SK-N-SH (cell line): ENCODE measurements around the gene PODXL2. TPM values are rescaled to one million over a fixed set of nuclear protein-coding genes. Genes with fewer than 3 reads are reported as not detected.
"Not testable (repeated sequence)": the region's sequence is repeated elsewhere in the genome, so short reads cannot be mapped to it uniquely, and the experiment has no call there.

Source experiments
- CTCF ChIA-PET: fragments of 300-600, 350-600 bp; formaldehyde crosslinking; extraction: SDS; loops from one replicate; lab custom pipeline; 2021; lab: Yijun Ruan, JAX
- POLR2A ChIA-PET: fragments of 350-600 bp; sonication (Branson Sonifier 250); formaldehyde crosslinking; extraction: SDS; loops from one replicate; lab custom pipeline; 2020; ENCODE audit warnings: antibody characterized with exemption, inconsistent platforms; lab: Yijun Ruan, JAX
- DNase-seq: peaks from one replicate; pipeline ENCODE4 v3.0.0; 2012
- H2AFZ ChIP-seq: fragments of 200-600 bp; sonication (generic); 2 replicates; pipeline ENCODE4 v1.8.1; 2016; ENCODE audit warnings: antibody characterized with exemption, mild to moderate bottlenecking, low read depth
- H3F3A ChIP-seq: fragments of 200-600 bp; sonication (generic); replicated peaks from 2 replicates; pipeline ENCODE3; 2016; ENCODE audit warnings: antibody characterized with exemption, mild to moderate bottlenecking; ENCODE audit not compliant: insufficient read depth
- H3K27ac ChIP-seq, 2 experiments: fragments of 200-500 bp in 1 of 2; fragments of 200-600 bp in 1 of 2; sonication (Bioruptor generic) in 1 of 2; sonication (generic), shearing (Covaris generic) in 1 of 2; 2 replicates each; pipeline versions ENCODE4 v1.5.1 to v1.6.1; 2014 to 2016; ENCODE audit warnings: low read depth in 2 of 2, inconsistent platforms in 1 of 2, low read length in 1 of 2, mild to moderate bottlenecking in 1 of 2, mixed read lengths in 1 of 2
- H3K27me3 ChIP-seq: fragments of 200-600 bp; sonication (generic), shearing (Covaris generic); 2 replicates; pipeline ENCODE4 v1.6.1; 2016; ENCODE audit warnings: mixed run types; ENCODE audit not compliant: insufficient read depth
- H3K36me3 ChIP-seq, 2 experiments: fragments of 200-500 bp in 1 of 2; fragments of 200-600 bp in 1 of 2; sonication (Bioruptor generic) in 1 of 2; sonication (generic) in 1 of 2; replicated peaks in 1 of 2; 2 replicates each; pipeline versions ENCODE3 to v1.5.1; 2014 to 2016; ENCODE audit warnings: low read length in 1 of 2, mild to moderate bottlenecking in 1 of 2; ENCODE audit not compliant: insufficient read depth in 2 of 2, control insufficient read depth in 1 of 2
- H3K4me1 ChIP-seq, 2 experiments: fragments of 200-500 bp in 1 of 2; fragments of 200-600 bp in 1 of 2; sonication (Bioruptor generic) in 1 of 2; sonication (generic), shearing (Covaris generic) in 1 of 2; 2 replicates each; pipeline versions ENCODE4 v1.5.1 to v1.6.1; 2014 to 2016; ENCODE audit warnings: low read depth in 1 of 2, low read length in 1 of 2, mixed run types in 1 of 2; ENCODE audit not compliant: insufficient read depth in 2 of 2, control insufficient read depth in 1 of 2
- H3K4me2 ChIP-seq: fragments of 200-600 bp; sonication (generic), shearing (Covaris generic); 2 replicates; pipeline ENCODE4 v1.6.1; 2017; ENCODE audit warnings: mixed run types
- H3K4me3 ChIP-seq, 2 experiments: fragments of 200-500 bp in 1 of 2; fragments of 200-600 bp in 1 of 2; sonication (Bioruptor generic) in 1 of 2; sonication (generic), shearing (Covaris generic) in 1 of 2; 2 replicates each; pipeline versions ENCODE4 v1.5.1 to v1.8.1; 2014 to 2016; ENCODE audit warnings: low read depth in 2 of 2, inconsistent platforms in 1 of 2, low read length in 1 of 2, mild to moderate bottlenecking in 1 of 2, mixed read lengths in 1 of 2, moderate library complexity in 1 of 2
- H3K79me2 ChIP-seq: fragments of 200-600 bp; sonication (generic); 2 replicates; pipeline ENCODE4 v1.8.1; 2017; ENCODE audit warnings: mild to moderate bottlenecking; ENCODE audit not compliant: insufficient read depth
- H3K9ac ChIP-seq: fragments of 200-600 bp; sonication (generic); 2 replicates; pipeline ENCODE4 v1.6.1; 2017; ENCODE audit warnings: mixed run types
- H3K9me2 ChIP-seq: fragments of 200-600 bp; sonication (generic); 2 replicates; pipeline ENCODE4 v1.6.1; 2017; ENCODE audit warnings: mixed run types
- H3K9me3 ChIP-seq: fragments of 200-600 bp; sonication (generic); 2 replicates; pipeline ENCODE4 v1.6.1; 2017; ENCODE audit warnings: mixed run types, mild to moderate bottlenecking, moderate library complexity
- H4K20me1 ChIP-seq: fragments of 200-600 bp; sonication (generic); 2 replicates; pipeline ENCODE4 v1.6.1; 2017; ENCODE audit warnings: mild to moderate bottlenecking, mixed run types; ENCODE audit not compliant: insufficient read depth
- MAX ChIP-seq: IDR thresholded peaks from 2 replicates; pipeline ENCODE4 v1.4.0; 2012; ENCODE audit warnings: low read depth
- MXI1 ChIP-seq: IDR thresholded peaks from 2 replicates; pipeline ENCODE4 v1.6.1; 2012; ENCODE audit warnings: mild to moderate bottlenecking, low read depth, low read length, improper control_type of control experiment
- POLR2AphosphoS5 ChIP-seq: IDR thresholded peaks from 2 replicates; pipeline ENCODE4 v1.6.1; 2012; ENCODE audit warnings: low read depth, low read length
- RCOR1 ChIP-seq: fragments of 150-350 bp; IDR thresholded peaks from 2 replicates; pipeline ENCODE4 v1.6.1; 2017; ENCODE audit warnings: antibody characterized with exemption, low read length
- RFX5 ChIP-seq: IDR thresholded peaks from 2 replicates; pipeline ENCODE4 v1.6.1; 2012; ENCODE audit warnings: mild to moderate bottlenecking, improper control_type of control experiment, low read length
- RXRA ChIP-seq: IDR thresholded peaks from 2 replicates; pipeline ENCODE4 v1.4.0; 2012; ENCODE audit warnings: low read depth, mild to moderate bottlenecking, borderline replicate concordance
- TCF12 ChIP-seq: IDR thresholded peaks from 2 replicates; pipeline ENCODE4 v1.4.0; 2012
- TEAD4 ChIP-seq: IDR thresholded peaks from 2 replicates; pipeline ENCODE4 v1.4.0; 2012; ENCODE audit warnings: mild to moderate bottlenecking, borderline replicate concordance; ENCODE audit not compliant: insufficient read depth
- WGBS: methylation state at CpG from one replicate; pipeline ENCODE4 v1.1.6; 2017; ENCODE audit warnings: low lambda C conversion rate; 5-methylcytosine and 5-hydroxymethylcytosine counted together
- polyA plus RNA-seq, 3 experiments: library from polyadenylated mRNA; depleted of rRNA; stranded (reverse); fragments of >200 nt; gene quantifications; 2 replicates each; pipeline ENCODE4 v1.2.3, GENCODE V29; 2012
- TF ChIP-seq, protein P1 (sequence below): fragments of 150-350 bp; IDR thresholded peaks from 2 replicates; pipeline ENCODE4 v1.6.1; 2017; ENCODE audit warnings: antibody characterized with exemption, low read length, low read depth, borderline replicate concordance

Gene PODXL2
- polyA plus RNA-seq, 1 of the 3 experiments (the other 2 are of a cell fraction) = 27.5 TPM

DNA sequence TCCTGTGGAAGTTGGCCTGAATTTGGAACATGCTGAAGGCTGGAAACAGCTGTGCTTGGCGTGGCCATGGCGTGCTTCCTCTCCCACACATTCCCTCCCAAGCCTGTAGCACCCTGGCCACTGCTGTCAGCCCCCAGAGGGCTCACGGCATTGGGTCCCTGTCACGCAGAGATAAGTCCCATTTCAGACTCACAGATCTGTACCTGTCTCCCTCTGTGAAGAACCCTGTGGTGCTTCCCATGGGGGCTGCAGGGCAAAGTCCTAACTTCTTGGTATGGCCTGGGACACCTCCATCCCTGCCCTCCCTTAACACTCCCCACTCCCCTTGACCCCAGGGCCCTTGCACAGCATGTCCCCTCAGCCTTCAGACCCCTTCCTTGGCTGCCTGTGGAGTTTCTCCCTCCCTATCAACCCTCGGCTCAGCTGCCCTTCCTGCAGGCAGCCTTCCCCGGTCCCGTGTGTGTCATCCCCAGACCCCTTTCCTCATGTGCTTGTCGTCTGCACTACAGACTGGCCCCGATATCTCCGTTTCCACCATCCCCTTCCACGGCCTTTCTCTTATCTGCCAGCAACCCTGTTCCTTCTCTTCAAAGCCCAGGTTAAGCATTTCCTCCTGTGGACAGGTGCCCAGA is 72.4 kb downstream of the PODXL2 start (continued):
- TF ChIP-seq POLR2AphosphoS5 (no peak), RFX5 (no peak), TCF12 (no peak)
- TF ChIP-seq, all 33 proteins: peak for 0

DNA sequence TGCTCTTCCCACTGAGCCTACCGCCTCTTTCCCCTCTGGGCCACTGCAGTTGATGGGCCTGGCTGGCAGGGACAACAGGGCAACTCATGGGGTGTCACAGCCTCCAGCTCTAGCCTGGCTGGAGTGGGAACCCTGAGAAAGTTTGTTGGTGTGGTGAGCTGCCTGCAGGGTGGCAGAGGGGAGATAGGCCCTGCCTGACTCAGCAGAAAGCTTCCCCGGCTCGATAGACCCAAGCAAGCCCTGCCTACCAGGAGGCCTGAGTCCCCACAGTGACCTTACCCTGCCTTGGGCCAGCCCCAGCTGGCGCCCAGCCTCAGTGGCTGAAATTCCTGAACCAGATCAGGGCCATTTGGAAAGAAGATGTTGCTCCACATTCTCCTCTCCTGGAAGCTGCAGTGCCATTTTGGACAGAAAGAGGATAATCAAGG is 73.2 kb downstream of the PODXL2 start:
- Histone ChIP-seq H4K20me1 (no peaks in the 10 kb centered on the region), H3K9me2 (no peaks in the 10 kb centered on the region), H3K4me1 (peaks cover 3 to 50% of the 10 kb centered on the region in 2 experiments; a peak in 2 of 4 replicates), H3K9me3 (no peaks in the 10 kb centered on the region), H3K36me3 (no peaks in the 10 kb centered on the region), H3K79me2 (no peaks in the 10 kb centered on the region), H3K4me3 (no peak overlapping the region), H2AFZ (no peak overlapping the region), H3K9ac (no peak overlapping the region), H3K27me3 (no peaks in the 10 kb centered on the region), H3K4me2 (no peak overlapping the region), H3F3A (no peaks in the 10 kb centered on the region), H3K27ac (no peak overlapping the region; a peak in 1 of 4 replicates)
- ChIA-PET POLR2A (no interaction called here), CTCF (interaction anchor here (0.7 to 2.4 kb wide), 3 partner anchors 9 to 906 kb away, joined by 3 to 7 read pairs (median 5); no protein-coding TSS in a partner anchor)
- WGBS = 53% methylated on average over 2 of the region's 4 CpGs
- no peak for TF ChIP-seq MXI1
- TF ChIP-seq RCOR1 = no peak
- TF ChIP-seq MAX = no peak
- no peak for TF ChIP-seq TEAD4
- no peak for TF ChIP-seq RXRA
- TF ChIP-seq, protein P1, sequence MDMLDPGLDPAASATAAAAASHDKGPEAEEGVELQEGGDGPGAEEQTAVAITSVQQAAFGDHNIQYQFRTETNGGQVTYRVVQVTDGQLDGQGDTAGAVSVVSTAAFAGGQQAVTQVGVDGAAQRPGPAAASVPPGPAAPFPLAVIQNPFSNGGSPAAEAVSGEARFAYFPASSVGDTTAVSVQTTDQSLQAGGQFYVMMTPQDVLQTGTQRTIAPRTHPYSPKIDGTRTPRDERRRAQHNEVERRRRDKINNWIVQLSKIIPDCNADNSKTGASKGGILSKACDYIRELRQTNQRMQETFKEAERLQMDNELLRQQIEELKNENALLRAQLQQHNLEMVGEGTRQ = no peak
- TF ChIP-seq RFX5 = no peak
- no peak for DNase-seq

- CTCF ChIA-PET, H2AFZ ChIP-seq, H3K79me2 ChIP-seq, H3F3A ChIP-seq, POLR2A ChIA-PET, H3K36me3 ChIP-seq, H3K4me2 ChIP-seq, H3K9me3 ChIP-seq, H3K9me2 ChIP-seq, H3K27ac ChIP-seq, H4K20me1 ChIP-seq, H3K9ac ChIP-seq, DNase-seq, H3K4me3 ChIP-seq, H3K27me3 ChIP-seq: not testable (repeated sequence)
- H3K4me1 ChIP-seq = peaks cover 0 to 45% of the 10 kb centered on the region in 2 experiments; a peak in 1 of 4 replicates
- 67% methylated on average over 4 of the region's 4 CpGs for WGBS
Observed at GRCh38 chr3:127704840-127705239, 75.9 kb downstream of the PODXL2 start.
